Kidney epithelial cell (primary cell): Measurements from ENCODE around the gene TMEM135. TPM values are rescaled to one million over a fixed set of nuclear protein-coding genes. Genes with fewer than 3 reads are reported as not detected.
"Not testable (repeated sequence)": the region's sequence is repeated elsewhere in the genome, so short reads cannot be mapped to it uniquely, and the experiment has no call there.

Source experiments
- DNase-seq: peaks from one replicate; pipeline ENCODE4 v3.0.0-alpha.2; 2010; ENCODE audit warnings: low read depth
- H3K27me3 ChIP-seq: 2 replicates; pipeline ENCODE4 v1.6.0; 2011; ENCODE audit warnings: low read length; ENCODE audit not compliant: control insufficient read depth, insufficient read depth
- H3K36me3 ChIP-seq: 2 replicates; pipeline ENCODE4 v1.5.1; 2011; ENCODE audit warnings: low read length; ENCODE audit not compliant: control insufficient read depth, insufficient read depth
- H3K4me3 ChIP-seq: 2 replicates; pipeline ENCODE4 v1.5.1; 2011; ENCODE audit warnings: low read depth, mild to moderate bottlenecking, control low read depth, low read length
- total RNA-seq: library from RNA; depleted of rRNA; stranded (reverse); fragments of >200 nt; gene quantifications from 2 replicates; pipeline ENCODE4 v1.2.3, GENCODE V29; 2015
- TF ChIP-seq, protein P1 (sequence below): IDR thresholded peaks from 2 replicates; pipeline ENCODE4 v1.5.1; 2011; ENCODE audit warnings: mild to moderate bottlenecking, moderate library complexity, low read length, control low read depth, inconsistent platforms; ENCODE audit not compliant: insufficient read depth, poor library complexity, severe bottlenecking

The TMEM135 gene
- total RNA-seq, 1 donor from 2014 or later: 14.5 TPM

DNA sequence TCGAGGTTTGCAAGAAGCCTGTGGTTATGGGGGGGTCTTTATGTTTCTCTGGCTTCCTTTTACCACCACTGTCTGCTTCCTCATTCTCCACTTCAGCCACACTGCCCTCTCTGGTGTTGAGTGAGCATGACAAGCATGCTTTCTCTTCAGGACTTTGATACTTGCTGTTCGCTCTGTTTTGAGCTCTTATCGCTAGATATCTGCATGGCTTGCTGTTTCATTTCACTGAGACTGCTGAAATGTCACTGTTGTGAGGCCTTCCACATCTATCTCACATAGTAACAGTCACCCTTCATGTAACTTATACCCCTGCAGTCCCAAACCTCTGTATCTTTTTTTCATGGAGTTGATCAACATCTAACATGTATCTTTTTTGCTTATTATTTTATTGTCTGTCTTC lies 59.8 kb downstream of the TMEM135 start:
- TF ChIP-seq, protein P1, sequence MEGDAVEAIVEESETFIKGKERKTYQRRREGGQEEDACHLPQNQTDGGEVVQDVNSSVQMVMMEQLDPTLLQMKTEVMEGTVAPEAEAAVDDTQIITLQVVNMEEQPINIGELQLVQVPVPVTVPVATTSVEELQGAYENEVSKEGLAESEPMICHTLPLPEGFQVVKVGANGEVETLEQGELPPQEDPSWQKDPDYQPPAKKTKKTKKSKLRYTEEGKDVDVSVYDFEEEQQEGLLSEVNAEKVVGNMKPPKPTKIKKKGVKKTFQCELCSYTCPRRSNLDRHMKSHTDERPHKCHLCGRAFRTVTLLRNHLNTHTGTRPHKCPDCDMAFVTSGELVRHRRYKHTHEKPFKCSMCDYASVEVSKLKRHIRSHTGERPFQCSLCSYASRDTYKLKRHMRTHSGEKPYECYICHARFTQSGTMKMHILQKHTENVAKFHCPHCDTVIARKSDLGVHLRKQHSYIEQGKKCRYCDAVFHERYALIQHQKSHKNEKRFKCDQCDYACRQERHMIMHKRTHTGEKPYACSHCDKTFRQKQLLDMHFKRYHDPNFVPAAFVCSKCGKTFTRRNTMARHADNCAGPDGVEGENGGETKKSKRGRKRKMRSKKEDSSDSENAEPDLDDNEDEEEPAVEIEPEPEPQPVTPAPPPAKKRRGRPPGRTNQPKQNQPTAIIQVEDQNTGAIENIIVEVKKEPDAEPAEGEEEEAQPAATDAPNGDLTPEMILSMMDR: peak; percentile 63
- H3K27me3 ChIP-seq: no peaks in the 10 kb centered on the region
- no peaks in the 10 kb centered on the region for H3K36me3 ChIP-seq
- no peak for DNase-seq
- H3K4me3 ChIP-seq: no peak overlapping the region

DNA sequence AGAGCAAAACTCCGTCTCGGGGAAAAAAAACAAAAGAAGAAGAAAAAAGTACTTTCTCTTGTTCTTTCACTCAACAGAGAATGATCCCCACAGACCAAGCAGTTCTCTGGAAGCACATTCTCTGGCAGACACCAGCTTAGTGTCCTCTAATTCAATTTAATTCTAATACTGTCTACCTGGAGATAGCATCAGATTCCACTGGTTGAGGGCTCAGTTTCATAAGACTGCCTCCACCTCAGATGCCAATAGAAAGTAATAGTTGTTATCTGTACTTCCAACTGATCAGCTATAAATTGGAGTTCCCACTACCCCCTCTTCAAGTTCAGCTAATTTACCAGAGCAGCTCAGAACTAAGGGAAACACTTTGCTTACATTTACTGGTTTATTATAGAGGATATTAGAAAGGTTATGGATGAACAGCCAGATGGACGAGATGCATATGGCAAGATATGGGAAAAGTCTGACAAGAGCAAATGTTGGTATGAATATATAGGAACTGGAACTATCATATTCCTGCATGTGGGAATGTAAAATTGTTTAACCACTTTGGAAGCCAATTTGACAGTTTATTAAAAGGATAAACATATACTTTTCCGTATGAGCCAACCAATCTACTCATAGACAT lies 64.3 kb downstream of the TMEM135 start:
- no peak for DNase-seq
- H3K36me3 ChIP-seq: no peaks in the 10 kb centered on the region
- H3K4me3 ChIP-seq: no peak overlapping the region
- TF ChIP-seq, protein P1: no peak
- H3K27me3 ChIP-seq: no peaks in the 10 kb centered on the region

DNA sequence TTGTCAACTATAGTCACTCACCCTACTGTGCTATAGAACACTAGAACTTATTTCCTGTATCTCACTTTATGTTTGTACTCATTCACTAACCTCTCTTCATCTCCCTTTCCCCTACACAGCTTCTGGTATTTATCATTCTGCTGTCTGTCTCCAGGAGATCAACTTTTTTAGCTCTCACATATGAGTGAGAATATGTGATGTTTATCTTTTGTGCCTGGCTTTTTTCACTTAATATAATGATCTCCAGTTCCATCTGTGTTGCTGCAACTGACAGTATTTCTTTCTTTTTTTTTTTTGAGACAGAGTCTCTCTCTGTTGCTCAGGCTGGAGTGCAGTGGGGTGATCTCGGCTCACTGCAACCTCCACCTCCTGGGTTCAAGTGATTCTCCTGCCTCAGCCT lies 68.1 kb downstream of the TMEM135 start:
- H3K27me3 ChIP-seq, H3K36me3 ChIP-seq, H3K4me3 ChIP-seq, DNase-seq: not testable (repeated sequence)

GRCh38 chr11:87107379-87107778 lies 69.6 kb downstream of the TMEM135 start:
- not testable (repeated sequence) for H3K4me3 ChIP-seq, H3K36me3 ChIP-seq, H3K27me3 ChIP-seq, DNase-seq

DNA sequence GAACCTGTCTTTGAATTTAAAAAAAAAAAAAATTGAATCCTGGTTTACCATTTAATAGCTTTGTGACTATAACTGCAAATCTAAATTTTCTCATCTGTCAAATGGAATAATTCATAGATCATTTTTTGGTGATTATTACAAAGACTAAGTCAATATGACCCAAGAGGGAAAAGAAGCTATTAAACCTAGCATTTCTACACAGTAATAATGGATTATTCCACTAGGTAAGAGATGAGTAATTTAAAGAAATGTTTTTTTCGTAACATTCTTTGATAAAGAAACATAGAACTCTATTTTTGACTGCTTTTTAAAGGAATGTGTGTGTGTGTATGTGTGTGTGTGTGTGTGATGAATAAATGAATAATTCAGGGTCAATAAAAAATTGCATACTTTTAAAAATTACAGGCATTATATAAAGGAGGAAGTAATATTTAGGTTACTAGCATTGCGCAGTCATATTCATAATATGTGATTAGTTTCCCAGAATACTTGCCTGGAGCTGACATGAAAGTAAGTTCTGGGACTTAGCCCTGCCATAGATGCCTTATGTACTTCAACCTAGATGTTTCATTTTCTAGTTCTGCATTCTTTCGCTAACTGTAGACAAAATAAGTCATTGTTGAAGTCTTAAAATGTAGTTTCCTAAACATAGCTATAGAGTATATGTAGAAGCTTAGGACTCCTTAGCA lies 72.9 kb downstream of the TMEM135 start:
- H3K4me3 ChIP-seq: no peak overlapping the region
- H3K36me3 ChIP-seq: no peaks in the 10 kb centered on the region
- no peak for DNase-seq
- TF ChIP-seq, protein P1: no peak
- H3K27me3 ChIP-seq: no peaks in the 10 kb centered on the region

GRCh38 chr11:87114093-87114492 lies 76.4 kb downstream of the TMEM135 start:
- TF ChIP-seq, protein P1: no peak
- no peak for DNase-seq
- H3K4me3 ChIP-seq: no peak overlapping the region

DNA sequence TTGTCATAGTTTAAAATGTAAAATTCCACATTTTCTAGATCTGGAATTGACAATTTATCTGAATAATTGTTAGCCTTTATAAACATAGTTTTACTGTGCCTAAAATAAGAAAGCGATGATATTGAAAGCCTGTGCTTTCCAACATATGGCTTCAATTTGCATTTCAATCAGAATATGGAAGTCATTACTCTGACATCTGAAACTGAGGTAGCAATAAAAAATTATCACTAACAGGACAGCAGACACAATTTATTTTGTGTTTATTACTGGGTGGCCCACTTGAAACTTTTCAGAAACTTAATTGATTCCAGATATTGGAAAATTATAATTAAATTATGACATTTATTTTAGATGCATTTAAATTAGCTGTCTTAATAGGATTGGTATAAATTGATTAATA lies 78.5 kb downstream of the TMEM135 start:
- H3K27me3 ChIP-seq: no peaks in the 10 kb centered on the region
- H3K4me3 ChIP-seq: no peak overlapping the region
- H3K36me3 ChIP-seq: no peaks in the 10 kb centered on the region
- TF ChIP-seq, protein P1: no peak
- DNase-seq: no peak

More at GRCh38 chr11:87114093-87114492, 76.4 kb downstream of the TMEM135 start:
- no peaks in the 10 kb centered on the region for H3K27me3 ChIP-seq
- H3K36me3 ChIP-seq: no peaks in the 10 kb centered on the region
